GM21447 (cell line): ENCODE results near the gene TRIM39.
"Not testable (repeated sequence)": the region's sequence is repeated elsewhere in the genome, so short reads cannot be mapped to it uniquely, and the experiment has no call there.

Experiments used
- ATAC-seq: cut with Tn5 transposase; IDR thresholded peaks from one replicate; pipeline ENCODE4 v1.9.1; 2021; ENCODE audit not compliant: unreplicated experiment

The TRIM39 gene

GRCh38 chr6:30326526-30327231, at the start of gene TRIM39:
TSS of gene TRIM39 (plus strand) at chr6:30326927. CDS start at chr6:30329318, 2,391 bp downstream.
- peak; percentile 55 for ATAC-seq

GRCh38 chr6:30280988-30281387, 45.7 kb upstream of the TRIM39 start:
- ATAC-seq = not testable (repeated sequence)

DNA sequence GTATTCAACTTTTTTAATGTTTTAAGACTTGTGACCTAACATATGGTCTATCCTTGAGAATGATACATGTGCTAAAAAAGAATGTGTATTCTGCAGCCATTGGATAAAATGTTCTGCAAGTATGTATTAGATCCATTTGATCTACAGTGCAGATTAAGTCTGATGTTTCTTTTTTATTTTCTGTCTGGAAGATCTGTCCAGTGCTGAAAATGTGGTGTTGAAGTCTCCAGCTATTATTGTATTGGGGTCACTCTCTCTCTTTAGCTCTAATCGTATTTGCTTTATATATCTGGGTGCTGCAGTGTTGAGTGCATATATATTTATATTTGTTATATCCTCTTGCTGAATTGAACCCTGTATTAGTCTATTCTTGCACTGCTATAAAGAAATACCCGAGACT, 44.2 kb upstream of the TRIM39 start:
- ATAC-seq = no peak

DNA sequence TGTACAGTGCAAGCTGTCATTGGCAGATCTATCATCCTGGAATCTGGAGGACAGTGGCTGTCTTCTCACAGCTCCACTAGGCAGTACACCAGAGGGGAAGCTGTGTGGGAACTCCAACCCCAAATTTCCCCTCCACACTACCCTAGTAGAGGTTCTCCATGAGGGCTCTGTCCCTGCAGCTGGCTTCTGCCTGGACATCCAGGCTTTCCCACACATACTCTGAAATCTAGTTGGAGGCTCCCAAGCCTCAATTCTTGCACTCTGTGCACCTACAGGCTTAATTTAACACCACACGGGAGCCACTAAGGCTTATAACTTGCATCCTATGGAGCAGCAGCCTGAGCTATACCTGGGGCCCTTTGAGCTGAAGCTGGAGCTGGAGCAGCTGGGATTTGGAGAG, 43.0 kb upstream of the TRIM39 start:
- no peak for ATAC-seq

- ATAC-seq = no peak
Observed at GRCh38 chr6:30287139-30287538, 39.6 kb upstream of the TRIM39 start.

DNA sequence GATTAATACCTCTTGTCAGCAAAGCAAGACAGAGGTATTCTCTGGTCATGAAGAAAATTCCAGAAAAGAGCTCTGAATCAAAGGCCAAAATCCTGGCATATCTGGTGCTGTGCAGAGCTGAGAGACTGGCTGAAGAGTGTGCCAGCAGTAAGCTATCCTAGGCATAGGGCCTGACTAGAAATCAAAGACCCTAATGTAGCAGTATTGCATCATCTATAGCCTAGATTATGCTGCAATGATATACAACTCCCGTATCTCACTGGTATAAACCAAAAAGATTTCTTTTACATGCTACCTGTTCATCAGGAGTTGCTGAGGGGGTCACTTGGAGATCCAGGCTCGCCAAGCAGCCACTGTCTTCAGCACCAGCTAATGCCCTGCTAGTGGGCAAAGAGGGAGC, 30.9 kb upstream of the TRIM39 start:
- no peak for ATAC-seq

GRCh38 chr6:30304002-30304401, 22.7 kb upstream of the TRIM39 start:
- ATAC-seq = no peak

- no peak for ATAC-seq
Observed at GRCh38 chr6:30311101-30311500, 15.6 kb upstream of the TRIM39 start.

DNA sequence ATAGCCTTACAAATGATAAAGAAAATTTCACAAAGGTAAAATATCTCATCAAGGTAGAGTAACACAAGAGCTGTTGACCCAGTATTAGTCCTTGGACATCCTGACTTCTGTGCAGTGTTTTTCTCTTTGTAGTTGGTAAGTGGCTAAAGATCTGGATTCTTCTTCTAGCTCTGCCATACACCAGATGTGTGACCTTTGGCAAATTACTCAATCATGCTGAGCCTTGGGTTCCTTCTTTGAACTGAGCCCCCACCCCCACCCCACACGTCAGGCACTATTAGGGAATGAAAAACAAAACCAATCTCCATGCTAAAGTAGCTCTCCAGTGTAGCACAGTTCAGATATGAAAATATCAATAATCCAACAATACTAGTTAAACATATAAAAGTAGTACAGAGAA, 15.1 kb upstream of the TRIM39 start:
- no peak for ATAC-seq

DNA sequence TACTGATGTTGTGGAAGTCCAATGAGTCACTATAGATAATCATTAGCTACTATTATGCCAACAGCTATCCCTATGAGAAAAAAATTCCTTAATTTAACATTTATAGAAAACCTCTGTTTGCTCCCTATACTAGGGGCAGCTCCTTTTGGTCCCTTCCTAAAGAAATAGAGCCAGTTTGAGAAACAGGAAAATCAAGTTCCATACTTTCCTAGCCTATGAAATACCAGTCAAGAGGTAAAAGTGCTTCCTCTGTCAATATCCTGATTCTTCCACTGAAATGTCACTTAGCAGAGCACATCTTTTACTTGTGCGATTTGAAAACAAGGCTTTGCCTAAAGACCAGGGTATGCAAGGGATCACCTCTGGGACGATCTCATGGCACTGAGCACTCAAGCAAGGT, 14.5 kb upstream of the TRIM39 start:
- no peak for ATAC-seq

DNA sequence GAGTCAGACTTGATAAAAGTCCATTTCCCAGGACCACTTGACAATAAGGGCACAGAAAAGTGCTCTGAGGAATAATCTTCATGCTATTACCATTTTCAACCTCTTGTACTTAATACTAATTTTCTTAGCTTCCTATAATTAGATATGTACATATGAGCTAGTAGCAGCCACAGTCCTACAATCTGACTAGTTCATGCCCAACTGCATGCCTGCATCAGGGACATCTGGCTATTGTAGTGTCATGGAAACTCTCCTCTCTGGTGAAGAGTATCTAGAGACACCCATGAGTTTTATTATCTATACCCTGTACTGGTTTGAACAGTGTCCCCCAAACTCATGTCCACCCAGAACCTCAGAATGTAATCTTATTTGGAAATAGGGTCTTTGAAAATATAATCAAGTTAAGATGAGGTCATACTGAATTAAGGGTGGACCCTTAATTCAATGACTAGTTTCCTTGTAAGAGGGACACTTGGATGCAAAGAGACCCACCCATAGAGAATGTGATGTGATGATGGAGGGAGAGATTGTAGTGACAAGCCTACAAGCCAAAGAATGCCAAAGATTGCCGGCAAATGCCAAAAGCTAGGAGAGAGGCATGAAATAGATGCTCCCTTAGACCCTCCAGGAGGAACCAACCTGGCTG, 13.9 kb upstream of the TRIM39 start:
- no peak for ATAC-seq

DNA sequence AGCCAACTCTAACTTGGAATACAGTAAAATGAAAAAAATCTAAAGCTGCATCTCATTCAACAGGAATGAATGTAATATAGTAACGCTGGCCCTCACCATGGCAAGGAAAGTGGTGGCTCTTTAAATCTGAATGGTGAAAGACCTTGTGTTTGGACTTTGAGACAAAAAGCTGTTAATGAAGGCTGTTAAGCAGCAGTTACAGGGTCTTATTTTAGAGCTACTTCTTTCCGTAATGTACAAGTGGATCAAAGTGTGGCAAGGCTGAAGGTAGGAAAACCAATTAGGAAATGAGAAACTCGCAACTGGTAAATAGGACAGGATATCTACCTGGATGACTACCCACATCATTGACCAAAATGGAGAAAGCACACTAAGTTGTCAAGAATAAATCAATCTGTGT, 11.6 kb upstream of the TRIM39 start:
- ATAC-seq = no peak

DNA sequence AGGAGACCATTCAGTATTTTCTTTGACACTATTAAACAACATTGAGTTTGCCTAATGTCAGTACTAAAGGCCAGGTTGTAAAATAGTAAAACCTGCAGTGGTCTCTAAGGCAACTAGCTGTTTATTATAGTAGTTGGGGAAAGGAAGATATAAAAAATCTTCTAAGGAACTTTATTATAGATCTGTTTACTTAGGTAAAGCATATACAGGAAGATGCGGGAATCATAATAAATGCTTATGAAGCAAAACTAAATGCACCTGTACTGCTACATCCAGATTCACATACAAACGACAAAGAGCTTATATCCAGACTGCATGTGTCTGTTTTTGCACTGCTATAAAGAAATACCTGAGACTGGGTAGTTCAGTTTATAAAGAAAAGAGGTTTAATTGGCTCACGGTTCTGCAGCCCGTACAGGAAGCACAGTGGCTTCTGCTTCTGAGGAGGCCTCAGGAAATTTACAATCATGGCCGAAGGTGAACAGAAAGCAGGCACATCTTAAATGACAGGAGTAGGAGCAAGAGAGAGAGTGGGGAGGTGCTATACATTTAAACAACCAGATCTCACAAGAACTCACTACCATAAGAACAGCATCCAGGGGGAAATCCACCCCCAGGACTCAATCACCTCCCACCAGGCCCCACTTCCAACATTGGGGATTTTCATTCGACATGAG, 8.7 kb upstream of the TRIM39 start:
- no peak for ATAC-seq

GRCh38 chr6:30319146-30319835, 7.4 kb upstream of the TRIM39 start:
- no peak for ATAC-seq

- ATAC-seq = no peak
Observed at GRCh38 chr6:30321692-30322388, 4.9 kb upstream of the TRIM39 start.

DNA sequence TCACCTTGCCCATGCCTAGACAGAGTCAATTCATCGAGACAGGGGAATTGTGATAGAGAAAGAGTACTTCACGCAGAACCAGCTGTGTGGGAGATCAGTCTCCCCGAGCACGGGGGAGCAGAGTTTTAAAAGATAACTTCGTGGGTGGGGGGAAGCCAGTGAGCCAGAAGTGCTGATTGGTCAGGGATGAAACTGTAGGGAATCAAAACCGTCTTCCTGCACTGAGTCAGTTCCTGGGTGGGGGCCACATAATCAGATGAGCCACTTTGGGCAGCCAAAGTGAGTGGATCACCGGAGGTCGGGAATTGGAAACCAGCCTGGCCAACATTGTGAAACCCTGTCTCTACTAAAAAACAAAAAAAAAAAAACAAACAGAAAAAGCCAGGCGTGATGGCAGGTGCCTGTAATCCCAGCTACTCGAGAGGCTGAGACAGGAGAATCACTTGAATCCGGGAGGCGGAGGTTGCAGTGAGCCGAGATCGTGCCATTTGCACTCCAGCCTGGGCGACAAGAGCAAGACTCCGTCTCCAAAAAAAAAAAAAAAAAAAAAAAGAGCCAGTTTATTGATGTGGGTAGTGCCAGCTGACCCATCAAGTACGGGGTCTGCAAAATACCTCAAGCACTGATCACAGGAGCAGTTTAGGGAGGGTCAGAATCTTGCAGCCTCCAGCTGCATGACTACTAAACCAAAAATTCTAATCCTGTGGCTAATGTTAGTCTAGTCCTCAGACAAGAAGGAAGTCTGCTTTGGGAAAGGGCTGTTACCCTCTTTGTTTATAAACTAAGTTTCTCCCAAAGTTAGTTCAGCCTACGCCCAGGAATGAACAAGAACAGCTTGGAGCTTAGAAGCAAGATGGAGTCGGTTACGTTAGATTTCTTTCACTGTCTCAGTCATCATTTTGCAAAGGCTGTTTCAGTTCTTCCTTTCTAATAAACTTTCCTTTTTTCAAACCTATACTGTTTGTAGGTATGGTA, 3.9 kb upstream of the TRIM39 start:
- ATAC-seq = no peak

DNA sequence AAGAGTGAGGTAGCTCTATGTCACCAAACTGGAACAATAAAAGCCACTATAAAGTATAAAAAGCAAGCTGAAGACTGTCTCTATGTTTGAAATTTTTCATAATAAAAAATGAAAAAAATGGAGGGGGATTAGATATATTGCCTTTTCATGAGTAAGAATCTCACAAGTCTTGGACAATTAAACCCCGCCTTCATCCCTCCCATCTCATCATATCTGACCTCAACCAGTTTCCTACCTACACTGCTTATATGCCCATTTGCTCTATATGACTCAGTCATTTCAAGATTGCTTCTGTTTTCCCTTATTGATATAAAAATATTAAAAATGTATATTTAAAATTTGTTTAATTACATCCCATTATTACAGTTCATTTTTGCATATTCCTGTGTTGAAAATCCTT, 2.9 kb upstream of the TRIM39 start:
- no peak for ATAC-seq

DNA sequence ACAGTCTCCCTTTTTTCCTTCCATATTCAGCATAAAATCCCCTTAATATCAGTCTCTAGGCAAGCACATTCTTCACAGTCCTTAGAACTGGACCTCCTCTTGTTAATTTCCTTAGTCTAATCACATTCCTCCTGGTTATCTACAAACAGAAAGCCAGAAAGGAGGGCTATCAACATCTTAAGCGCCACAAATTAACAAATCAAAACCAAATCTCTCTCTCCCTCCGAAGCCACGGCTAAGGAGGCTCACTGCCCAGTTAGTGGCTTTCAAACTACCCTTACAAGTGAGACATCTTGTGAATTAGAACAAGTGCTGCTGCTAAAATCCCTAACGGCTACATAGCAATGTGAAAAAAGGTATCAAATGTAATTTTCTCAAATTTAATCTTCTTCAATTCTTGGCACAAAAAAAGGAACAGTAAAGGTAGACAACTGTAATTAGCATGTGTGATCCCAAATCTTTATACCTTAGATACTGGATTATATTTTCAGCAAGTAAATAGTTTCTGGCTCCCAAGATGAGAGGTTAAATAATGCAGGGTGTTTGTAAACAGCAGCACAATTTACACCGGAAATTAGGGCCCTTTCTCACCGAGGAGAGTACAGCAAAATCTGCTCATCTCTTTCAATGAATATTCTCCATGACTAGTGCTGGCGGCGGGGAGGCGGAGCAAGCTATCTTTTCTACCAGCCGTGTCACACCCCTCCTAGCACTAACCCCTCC, 1.4 kb upstream of the TRIM39 start:
- ATAC-seq = peak; percentile 48

DNA sequence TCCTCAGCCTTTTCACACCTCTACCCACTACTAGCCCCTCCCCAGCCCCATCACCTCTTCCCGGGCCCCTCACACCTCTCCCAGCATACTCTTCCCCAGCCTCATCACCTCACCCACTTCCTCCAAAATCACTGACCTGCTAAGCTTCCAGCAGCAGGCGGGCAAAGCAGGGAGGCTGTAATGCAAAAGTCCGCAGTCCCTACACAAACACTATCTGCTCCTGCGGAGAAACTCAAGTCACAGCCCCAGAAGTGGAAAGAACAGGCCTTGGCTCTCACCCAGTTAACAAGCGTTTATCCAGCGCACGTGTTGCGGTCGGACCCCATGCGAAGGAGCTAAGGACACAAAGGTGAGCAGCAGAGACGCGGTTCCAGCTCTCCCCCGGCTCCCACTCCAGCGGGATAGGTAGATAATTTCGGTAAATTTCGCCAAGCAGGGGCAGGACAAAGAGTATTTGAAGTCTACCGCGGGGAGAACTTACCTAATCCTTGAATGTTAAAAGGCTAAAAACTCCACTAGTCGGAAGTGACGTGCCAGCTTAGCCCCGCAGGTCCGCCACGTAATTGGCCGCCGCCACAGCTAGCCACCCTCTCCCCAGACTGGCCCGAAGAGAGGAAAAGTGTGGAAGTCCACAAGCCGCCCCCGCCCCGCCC, 728 bp upstream of the TRIM39 start:
- peak; percentile 39 for ATAC-seq
